Measurements from ENCODE around the gene TMEFF2. TPM values are rescaled to one million over a fixed set of nuclear protein-coding genes. Genes with fewer than 3 reads are reported as not detected.
"Not testable (repeated sequence)": the region's sequence is repeated elsewhere in the genome, so short reads cannot be mapped to it uniquely, and the experiment has no call there.

The TMEFF2 gene
- total and polyA plus RNA-seq, 2 donors (not counting 1 experiment from before 2014, with no cell fraction given), result not detected

DNA sequence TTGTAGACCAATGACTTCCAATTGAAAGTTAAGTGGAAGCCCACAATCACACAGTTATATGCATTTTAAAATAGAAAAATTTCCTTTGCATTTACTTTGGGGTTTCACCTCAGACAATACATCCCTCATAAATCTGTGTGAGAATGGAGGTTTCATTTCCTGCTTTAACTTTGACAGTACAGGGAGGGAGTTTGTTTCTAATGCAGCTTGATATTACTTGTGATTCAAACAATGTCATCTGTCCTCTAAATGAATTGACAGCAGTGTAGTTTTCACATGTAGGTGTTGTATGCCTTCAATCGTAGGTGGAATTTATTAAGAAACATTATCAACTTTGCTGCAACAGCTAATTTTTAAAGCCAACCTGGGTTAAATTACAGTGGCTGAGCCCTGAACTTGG is 75.2 kb downstream of the TMEFF2 start:
- intact Hi-C loops (cut with micrococcal nuclease), result no loop called here
- Histone ChIP-seq H3K27ac (ENCODE audit: low read length in 2 of 2) (no peak overlapping the region), H3K4me1 (ENCODE audit: control insufficient read depth in 2 of 2, insufficient read depth in 2 of 2, low read length in 2 of 2) (no peaks in the 10 kb centered on the region), H3K79me2 (ENCODE audit: control insufficient read depth, insufficient read depth, low read length) (no peaks in the 10 kb centered on the region), H3K9ac (ENCODE audit: low read length) (no peak overlapping the region), H4K20me1 (ENCODE audit: control insufficient read depth, insufficient read depth, low read length, poor library complexity, severe bottlenecking) (no peaks in the 10 kb centered on the region), H3K4me2 (replicated peaks; ENCODE audit: low read depth, low read length, poor library complexity, severe bottlenecking) (no peak overlapping the region), H3K27me3 (replicated peaks in 1 of 4; ENCODE audit: control extremely low read depth in 1 of 4, control insufficient read depth in 3 of 4, insufficient read depth in 4 of 4, low read length in 3 of 4) (no peaks in the 10 kb centered on the region), H3K9me3 (ENCODE audit: control extremely low read depth in 1 of 3, control insufficient read depth in 2 of 3, insufficient read depth in 1 of 3, low read length in 2 of 3) (no peaks in the 10 kb centered on the region), H3K4me3 (ENCODE audit: control extremely low read depth in 1 of 5, extremely low read depth in 1 of 5, insufficient read depth in 1 of 5, low read depth in 2 of 5, low read length in 4 of 5) (no peak overlapping the region), H2AFZ (ENCODE audit: insufficient read depth, low read depth, low read length, poor library complexity, severe bottlenecking) (no peak overlapping the region), H3K36me3 (replicated peaks in 1 of 2; ENCODE audit: control extremely low read depth in 1 of 2, control insufficient read depth in 1 of 2, extremely low read depth in 1 of 2, insufficient read depth in 2 of 2, low read length in 1 of 2) (no peaks in the 10 kb centered on the region)
- H3K9me3 Mint-ChIP-seq (ENCODE audit: insufficient read depth), result peaks cover 5% of the 10 kb centered on the region
- TF ChIP-seq, protein P1, sequence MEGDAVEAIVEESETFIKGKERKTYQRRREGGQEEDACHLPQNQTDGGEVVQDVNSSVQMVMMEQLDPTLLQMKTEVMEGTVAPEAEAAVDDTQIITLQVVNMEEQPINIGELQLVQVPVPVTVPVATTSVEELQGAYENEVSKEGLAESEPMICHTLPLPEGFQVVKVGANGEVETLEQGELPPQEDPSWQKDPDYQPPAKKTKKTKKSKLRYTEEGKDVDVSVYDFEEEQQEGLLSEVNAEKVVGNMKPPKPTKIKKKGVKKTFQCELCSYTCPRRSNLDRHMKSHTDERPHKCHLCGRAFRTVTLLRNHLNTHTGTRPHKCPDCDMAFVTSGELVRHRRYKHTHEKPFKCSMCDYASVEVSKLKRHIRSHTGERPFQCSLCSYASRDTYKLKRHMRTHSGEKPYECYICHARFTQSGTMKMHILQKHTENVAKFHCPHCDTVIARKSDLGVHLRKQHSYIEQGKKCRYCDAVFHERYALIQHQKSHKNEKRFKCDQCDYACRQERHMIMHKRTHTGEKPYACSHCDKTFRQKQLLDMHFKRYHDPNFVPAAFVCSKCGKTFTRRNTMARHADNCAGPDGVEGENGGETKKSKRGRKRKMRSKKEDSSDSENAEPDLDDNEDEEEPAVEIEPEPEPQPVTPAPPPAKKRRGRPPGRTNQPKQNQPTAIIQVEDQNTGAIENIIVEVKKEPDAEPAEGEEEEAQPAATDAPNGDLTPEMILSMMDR (IDR thresholded peaks at IDR 0.05), result no peak
- no peak for TF ChIP-seq EZH2 (IDR thresholded peaks at IDR 0.05; ENCODE audit: borderline replicate concordance, insufficient read depth, low read depth, low read length, poor library complexity, severe bottlenecking)
- ChIA-PET CTCF (no interaction called here), POLR2A (no interaction called here)
- no peak overlapping the region for H3K4me3 Mint-ChIP-seq
- peaks cover 5% of the 10 kb centered on the region for H3K27me3 Mint-ChIP-seq
- DNase-seq (no peak), ATAC-seq (ENCODE audit: low read depth) (no peak)
- no peaks in the 10 kb centered on the region for H3K4me1 Mint-ChIP-seq
- no peak overlapping the region for H3K27ac Mint-ChIP-seq
- WGBS (ENCODE audit: insufficient coverage), result no CpG with 5 or more reads among the region's 1 CpG

DNA sequence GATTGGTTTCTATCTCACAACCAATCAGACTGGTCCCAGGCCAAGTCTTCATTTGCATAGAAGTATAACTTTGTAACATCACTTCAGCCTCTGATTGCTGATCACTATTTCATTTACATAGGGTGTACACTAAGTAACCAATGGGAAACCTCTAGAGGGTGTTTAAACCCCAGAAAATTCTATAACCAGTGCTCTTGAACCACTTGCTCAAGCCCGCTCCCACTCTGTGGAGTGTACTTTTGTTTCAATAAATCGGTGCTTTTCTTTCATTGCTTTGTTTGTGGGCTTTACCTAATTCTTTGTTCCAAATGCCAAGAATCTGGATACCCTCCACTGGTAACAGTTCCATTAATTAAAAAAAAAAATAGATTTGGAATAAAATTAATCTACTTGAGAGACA is 77.0 kb downstream of the TMEFF2 start:
- H3K79me2 ChIP-seq (ENCODE audit: control insufficient read depth, insufficient read depth, low read length), result no peaks in the 10 kb centered on the region
- H3K4me2 ChIP-seq (replicated peaks; ENCODE audit: low read depth, low read length, poor library complexity, severe bottlenecking), result no peak overlapping the region
- H3K4me3 ChIP-seq (ENCODE audit: control extremely low read depth in 1 of 5, extremely low read depth in 1 of 5, insufficient read depth in 1 of 5, low read depth in 2 of 5, low read length in 4 of 5), result no peak overlapping the region
- H3K9me3 ChIP-seq (ENCODE audit: control extremely low read depth in 1 of 3, control insufficient read depth in 2 of 3, insufficient read depth in 1 of 3, low read length in 2 of 3), result no peaks in the 10 kb centered on the region
- no peak for DNase-seq
- H3K4me1 ChIP-seq (ENCODE audit: control insufficient read depth in 2 of 2, insufficient read depth in 2 of 2, low read length in 2 of 2), result no peaks in the 10 kb centered on the region
- H4K20me1 ChIP-seq (ENCODE audit: control insufficient read depth, insufficient read depth, low read length, poor library complexity, severe bottlenecking), result no peaks in the 10 kb centered on the region
- TF ChIP-seq, protein P1 (IDR thresholded peaks at IDR 0.05), result no peak
- TF ChIP-seq EZH2 (IDR thresholded peaks at IDR 0.05; ENCODE audit: borderline replicate concordance, insufficient read depth, low read depth, low read length, poor library complexity, severe bottlenecking), result no peak
- H3K27ac ChIP-seq (ENCODE audit: low read length in 2 of 2), result no peak overlapping the region
- POLR2A ChIA-PET, result no interaction called here
- H3K4me3 Mint-ChIP-seq, result no peak overlapping the region
- no peak overlapping the region for H3K9ac ChIP-seq (ENCODE audit: low read length)
- WGBS (ENCODE audit: insufficient coverage), result no CpG with 5 or more reads among the region's 2 CpGs
- intact Hi-C loops (cut with micrococcal nuclease), result no loop called here
- no peaks in the 10 kb centered on the region for H3K36me3 ChIP-seq (replicated peaks in 1 of 2; ENCODE audit: control extremely low read depth in 1 of 2, control insufficient read depth in 1 of 2, extremely low read depth in 1 of 2, insufficient read depth in 2 of 2, low read length in 1 of 2)
- H3K27me3 Mint-ChIP-seq, result peaks cover 5% of the 10 kb centered on the region
- ATAC-seq (ENCODE audit: low read depth), result no peak
- no peak overlapping the region for H3K27ac Mint-ChIP-seq
- peaks cover 5% of the 10 kb centered on the region for H3K9me3 Mint-ChIP-seq (ENCODE audit: insufficient read depth)
- H2AFZ ChIP-seq (ENCODE audit: insufficient read depth, low read depth, low read length, poor library complexity, severe bottlenecking), result no peak overlapping the region
- CTCF ChIA-PET, result interaction anchor here (1.2 kb wide), 1 partner anchor 45 kb away, joined by 3 read pairs; no protein-coding TSS in a partner anchor
- H3K4me1 Mint-ChIP-seq, result no peaks in the 10 kb centered on the region
- no peaks in the 10 kb centered on the region for H3K27me3 ChIP-seq (replicated peaks in 1 of 4; ENCODE audit: control extremely low read depth in 1 of 4, control insufficient read depth in 3 of 4, insufficient read depth in 4 of 4, low read length in 3 of 4)

DNA sequence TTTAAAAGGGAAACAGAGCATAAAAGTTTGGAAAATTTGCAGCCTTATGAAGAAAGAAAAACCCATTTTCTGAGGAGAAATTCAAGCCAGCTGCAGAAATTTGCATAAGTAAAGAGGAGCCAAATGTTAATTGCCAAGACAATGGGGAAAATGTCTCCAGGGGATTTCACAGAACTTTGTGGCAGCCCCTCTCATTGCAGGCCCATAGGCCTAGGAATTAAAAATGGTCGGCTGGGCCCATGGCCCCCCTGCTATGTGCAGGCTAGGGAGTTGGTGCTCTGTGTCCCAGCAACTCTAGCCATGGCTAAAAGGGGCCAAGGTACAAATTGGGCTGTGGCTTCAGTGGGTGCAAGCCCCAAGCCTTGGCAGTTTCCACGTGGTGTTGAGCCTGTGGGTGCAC is 83.2 kb downstream of the TMEFF2 start:
- DNase-seq; H3K27me3 ChIP-seq (replicated peaks in 1 of 4; ENCODE audit: control extremely low read depth in 1 of 4, control insufficient read depth in 3 of 4, insufficient read depth in 4 of 4, low read length in 3 of 4); H3K27ac Mint-ChIP-seq; H4K20me1 ChIP-seq (ENCODE audit: control insufficient read depth, insufficient read depth, low read length, poor library complexity, severe bottlenecking); intact Hi-C loops (cut with micrococcal nuclease); H3K27me3 Mint-ChIP-seq; H3K4me1 Mint-ChIP-seq; ATAC-seq (ENCODE audit: low read depth); H3K9me3 Mint-ChIP-seq (ENCODE audit: insufficient read depth); H3K9ac ChIP-seq (ENCODE audit: low read length); H3K4me3 Mint-ChIP-seq; H3K9me3 ChIP-seq (ENCODE audit: control extremely low read depth in 1 of 3, control insufficient read depth in 2 of 3, insufficient read depth in 1 of 3, low read length in 2 of 3); H2AFZ ChIP-seq (ENCODE audit: insufficient read depth, low read depth, low read length, poor library complexity, severe bottlenecking); H3K36me3 ChIP-seq (replicated peaks in 1 of 2; ENCODE audit: control extremely low read depth in 1 of 2, control insufficient read depth in 1 of 2, extremely low read depth in 1 of 2, insufficient read depth in 2 of 2, low read length in 1 of 2); H3K79me2 ChIP-seq (ENCODE audit: control insufficient read depth, insufficient read depth, low read length); H3K4me3 ChIP-seq (ENCODE audit: control extremely low read depth in 1 of 5, extremely low read depth in 1 of 5, insufficient read depth in 1 of 5, low read depth in 2 of 5, low read length in 4 of 5); H3K4me2 ChIP-seq (replicated peaks; ENCODE audit: low read depth, low read length, poor library complexity, severe bottlenecking); H3K27ac ChIP-seq (ENCODE audit: low read length in 2 of 2); H3K4me1 ChIP-seq (ENCODE audit: control insufficient read depth in 2 of 2, insufficient read depth in 2 of 2, low read length in 2 of 2); POLR2A ChIA-PET; CTCF ChIA-PET: not testable (repeated sequence)
- 78% methylated on average over 2 of the region's 2 CpGs for WGBS (ENCODE audit: insufficient coverage)

Data from B cell (primary cell).